MCF 10A (cell line): Measurements from ENCODE around the gene ADAM17. TPM values are rescaled to one million over a fixed set of nuclear protein-coding genes. Genes with fewer than 3 reads are reported as not detected.

ENCODE experiments used
- BruUV-seq: library from RNA; stranded (reverse); fragments of 400-500 nt; replicated peaks from 2 replicates; lab custom pipeline; 2021; lab: Mats Ljungman, UMichigan
- CTCF ChIA-PET: fragments of 300-600 bp; sonication (Branson Sonifier 250); formaldehyde crosslinking; extraction: SDS; loops from one replicate; lab custom pipeline; 2021; ENCODE audit warnings: antibody characterized with exemption, inconsistent platforms; lab: Yijun Ruan, JAX
- POLR2A ChIA-PET: fragments of 300-600, 350-650 bp; sonication (Branson Sonifier 250); formaldehyde crosslinking; extraction: SDS; loops from one replicate; lab custom pipeline; 2020; ENCODE audit warnings: antibody characterized with exemption, inconsistent platforms; lab: Yijun Ruan, JAX
- DNase-seq: peaks from one replicate; pipeline ENCODE4 v3.0.0-alpha.2; 2018; ENCODE audit not compliant: unreplicated experiment
- H3K27ac Mint-ChIP-seq: one replicate; pipeline ENCODE4 v1.8.0; 2022; ENCODE audit warnings: mild to moderate bottlenecking, low read depth, mixed read lengths; ENCODE audit not compliant: unreplicated experiment
- H3K27me3 Mint-ChIP-seq: one replicate; pipeline ENCODE4 v1.8.0; 2022; ENCODE audit warnings: mixed read lengths; ENCODE audit not compliant: insufficient read depth, unreplicated experiment
- H3K36me3 Mint-ChIP-seq: one replicate; pipeline ENCODE4 v1.8.0; 2022; ENCODE audit warnings: mild to moderate bottlenecking, moderate library complexity, mixed read lengths; ENCODE audit not compliant: insufficient read depth, unreplicated experiment
- H3K4me1 Mint-ChIP-seq: one replicate; pipeline ENCODE4 v1.8.0; 2022; ENCODE audit warnings: mixed read lengths; ENCODE audit not compliant: insufficient read depth, unreplicated experiment
- H3K4me3 Mint-ChIP-seq: one replicate; pipeline ENCODE4 v1.8.0; 2022; ENCODE audit warnings: mild to moderate bottlenecking, moderate library complexity, mixed read lengths; ENCODE audit not compliant: unreplicated experiment
- H3K9me3 Mint-ChIP-seq: one replicate; pipeline ENCODE4 v1.8.0; 2022; ENCODE audit warnings: mixed read lengths; ENCODE audit not compliant: unreplicated experiment
- intact Hi-C: fragments of 100-400 bp; cut with micrococcal nuclease; formaldehyde crosslinking; loops from 2 replicates; pipeline ENCODE4 v1.14.1; 2022
- total RNA-seq: library from RNA; stranded (reverse); gene quantifications from 2 replicates; pipeline ENCODE4 v1.2.3, GENCODE V29; 2022
- TF ChIP-seq, protein P1 (sequence below): fragments of 200-600 bp; IDR thresholded peaks from one replicate; pipeline ENCODE4 v1.8.0; 2022; ENCODE audit warnings: antibody characterized with exemption, mild to moderate bottlenecking; ENCODE audit not compliant: unreplicated experiment

ADAM17 gene
- total RNA-seq, 1 experiment from 2014 or later: 44.3 TPM

DNA sequence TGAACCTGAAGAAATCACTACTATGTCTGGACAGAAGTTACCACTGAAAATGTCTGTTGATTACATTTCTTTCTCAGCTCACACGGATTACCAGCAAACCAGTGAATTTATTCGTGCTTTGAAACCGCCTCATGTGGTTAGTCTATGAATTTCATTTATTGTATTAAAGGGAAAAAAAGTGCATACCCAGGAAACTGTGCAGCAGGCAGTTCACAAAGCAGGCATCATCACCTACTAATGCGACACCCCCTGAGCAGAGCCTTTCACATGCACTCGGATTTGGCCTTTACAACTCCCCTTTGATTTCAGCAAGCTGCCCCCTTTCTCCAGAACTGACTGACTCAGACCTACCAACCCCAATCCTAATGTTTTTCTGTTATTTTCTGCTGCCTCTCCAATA lies 112.1 kb downstream of the ADAM17 start:
- Mint-ChIP-seq H3K4me3 (no peak overlapping the region), H3K36me3 (peaks cover 66% of the 10 kb centered on the region), H3K4me1 (no peaks in the 10 kb centered on the region), H3K27ac (no peak overlapping the region), H3K27me3 (no peaks in the 10 kb centered on the region), H3K9me3 (no peaks in the 10 kb centered on the region)
- POLR2A ChIA-PET: interaction anchor here (1.1 kb wide), 1 partner anchor 9 kb away, joined by 5 read pairs; no protein-coding TSS in a partner anchor
- BruUV-seq: no TSS peak
- CTCF ChIA-PET: no interaction called here
- intact Hi-C loops: no loop called here
- DNase-seq: no peak
- TF ChIP-seq, protein P1, sequence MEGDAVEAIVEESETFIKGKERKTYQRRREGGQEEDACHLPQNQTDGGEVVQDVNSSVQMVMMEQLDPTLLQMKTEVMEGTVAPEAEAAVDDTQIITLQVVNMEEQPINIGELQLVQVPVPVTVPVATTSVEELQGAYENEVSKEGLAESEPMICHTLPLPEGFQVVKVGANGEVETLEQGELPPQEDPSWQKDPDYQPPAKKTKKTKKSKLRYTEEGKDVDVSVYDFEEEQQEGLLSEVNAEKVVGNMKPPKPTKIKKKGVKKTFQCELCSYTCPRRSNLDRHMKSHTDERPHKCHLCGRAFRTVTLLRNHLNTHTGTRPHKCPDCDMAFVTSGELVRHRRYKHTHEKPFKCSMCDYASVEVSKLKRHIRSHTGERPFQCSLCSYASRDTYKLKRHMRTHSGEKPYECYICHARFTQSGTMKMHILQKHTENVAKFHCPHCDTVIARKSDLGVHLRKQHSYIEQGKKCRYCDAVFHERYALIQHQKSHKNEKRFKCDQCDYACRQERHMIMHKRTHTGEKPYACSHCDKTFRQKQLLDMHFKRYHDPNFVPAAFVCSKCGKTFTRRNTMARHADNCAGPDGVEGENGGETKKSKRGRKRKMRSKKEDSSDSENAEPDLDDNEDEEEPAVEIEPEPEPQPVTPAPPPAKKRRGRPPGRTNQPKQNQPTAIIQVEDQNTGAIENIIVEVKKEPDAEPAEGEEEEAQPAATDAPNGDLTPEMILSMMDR: no peak

DNA sequence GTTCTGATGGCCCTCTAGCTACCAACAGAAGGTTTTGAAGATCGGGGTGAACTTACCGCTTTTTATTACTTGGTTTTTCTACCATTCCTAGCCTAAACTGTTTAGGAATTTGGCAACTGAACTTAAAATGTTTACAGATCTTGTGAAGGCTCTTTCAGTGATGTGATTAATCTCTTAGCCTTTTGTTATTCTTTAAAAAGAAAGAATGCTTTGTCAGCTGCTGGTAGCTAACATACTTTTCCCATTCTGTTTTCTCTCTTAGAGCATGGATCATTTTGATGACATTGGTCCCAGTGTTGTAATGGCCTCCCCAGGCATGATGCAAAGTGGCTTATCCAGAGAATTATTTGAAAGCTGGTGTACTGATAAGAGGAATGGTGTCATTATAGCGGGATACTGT lies 114.1 kb downstream of the ADAM17 start:
- intact Hi-C loops: no loop called here
- Mint-ChIP-seq H3K36me3 (peaks cover 82% of the 10 kb centered on the region), H3K27me3 (no peaks in the 10 kb centered on the region), H3K4me1 (no peaks in the 10 kb centered on the region), H3K4me3 (no peak overlapping the region), H3K9me3 (no peaks in the 10 kb centered on the region), H3K27ac (no peak overlapping the region)
- ChIA-PET CTCF (no interaction called here), POLR2A (no interaction called here)
- BruUV-seq: no TSS peak
- no peak for DNase-seq
- TF ChIP-seq, protein P1: no peak

DNA sequence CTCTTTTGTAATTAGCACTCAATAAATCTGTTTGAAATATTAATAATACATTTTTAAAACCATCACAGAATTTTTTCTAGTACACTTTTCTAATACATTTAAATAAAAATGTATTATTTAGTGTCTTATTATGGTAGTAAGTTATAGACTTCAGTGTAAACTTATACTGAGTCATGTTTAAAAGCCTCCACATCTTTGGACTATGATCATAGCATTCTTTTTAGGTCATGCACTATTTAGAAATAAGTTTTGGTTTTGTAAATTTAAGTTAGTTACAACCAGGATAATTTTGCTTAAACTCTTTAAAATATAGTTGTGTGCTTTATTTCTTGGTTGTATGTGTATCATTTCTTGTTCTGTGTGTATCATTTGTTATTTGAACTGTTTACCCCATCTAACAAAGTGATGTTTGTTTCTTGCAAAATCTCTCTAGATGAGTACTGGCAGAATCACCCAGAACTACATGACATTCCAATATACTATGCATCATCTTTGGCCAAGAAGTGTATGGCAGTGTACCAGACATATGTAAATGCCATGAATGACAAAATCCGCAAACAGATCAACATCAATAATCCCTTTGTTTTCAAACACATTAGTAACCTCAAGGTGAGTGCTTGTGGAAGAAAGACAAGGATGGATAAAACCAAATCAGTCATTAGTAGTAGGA lies 115.4 kb downstream of the ADAM17 start:
- ChIA-PET CTCF (no interaction called here), POLR2A (interaction anchor here (0.7 kb wide), 1 partner anchor 31 kb away, joined by 3 read pairs; no protein-coding TSS in a partner anchor)
- no peak for DNase-seq
- no peaks in the 10 kb centered on the region for H3K9me3 Mint-ChIP-seq
- peaks cover 96% of the 10 kb centered on the region for H3K36me3 Mint-ChIP-seq
- no peak overlapping the region for H3K27ac Mint-ChIP-seq
- no peaks in the 10 kb centered on the region for H3K27me3 Mint-ChIP-seq
- TF ChIP-seq, protein P1: no peak
- H3K4me3 Mint-ChIP-seq: no peak overlapping the region
- no TSS peak for BruUV-seq
- no peaks in the 10 kb centered on the region for H3K4me1 Mint-ChIP-seq
- intact Hi-C loops: no loop called here

DNA sequence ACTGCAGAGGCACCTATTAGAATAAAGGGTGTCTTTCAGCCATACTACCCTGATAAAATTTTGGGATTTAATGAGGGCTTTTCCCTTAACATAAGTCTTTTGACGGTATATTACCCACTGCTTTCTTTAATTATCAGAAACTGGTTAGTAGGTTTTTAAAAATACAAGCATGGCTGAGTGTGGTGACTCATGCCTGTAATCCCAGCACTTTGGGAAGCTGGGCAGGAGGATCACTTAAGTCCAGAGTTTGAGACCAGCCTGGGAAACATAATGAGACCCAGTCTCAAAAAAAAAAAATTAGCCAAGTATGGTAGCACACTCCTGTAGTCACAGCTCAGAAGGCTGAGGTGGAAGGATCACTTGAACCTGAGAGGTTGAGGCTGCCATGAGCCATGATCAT lies 116.1 kb downstream of the ADAM17 start:
- CTCF ChIA-PET: no interaction called here
- H3K4me3 Mint-ChIP-seq: no peak overlapping the region

More for the DNA sequence above, 116.1 kb downstream of the ADAM17 start:
- Mint-ChIP-seq H3K9me3 (no peaks in the 10 kb centered on the region), H3K4me1 (no peaks in the 10 kb centered on the region), H3K27ac (no peak overlapping the region), H3K27me3 (no peaks in the 10 kb centered on the region), H3K36me3 (peaks cover 98% of the 10 kb centered on the region)
- TF ChIP-seq, protein P1: no peak
- DNase-seq: no peak
- intact Hi-C loops: no loop called here
- POLR2A ChIA-PET: interaction anchor here (0.7 kb wide), 1 partner anchor 31 kb away, joined by 3 read pairs; no protein-coding TSS in a partner anchor
- BruUV-seq: no TSS peak

Other genes starting within 250 kb of the ADAM17 start
- 124 and 125 TPM in 2 replicates for gene ITGB1BP1, start 132.3 kb downstream of the ADAM17 start, total RNA-seq
- gene CPSF3, start 132.2 kb downstream of the ADAM17 start, total RNA-seq: 51.0 and 51.6 TPM in 2 replicates
- gene IAH1, start 81.3 kb downstream of the ADAM17 start, total RNA-seq: 74.7 and 82.3 TPM in 2 replicates
- 239 TPM in 2 replicates for gene YWHAQ, start 75.2 kb upstream of the ADAM17 start, total RNA-seq